Measurements from ENCODE around the gene ETS1.

DNA sequence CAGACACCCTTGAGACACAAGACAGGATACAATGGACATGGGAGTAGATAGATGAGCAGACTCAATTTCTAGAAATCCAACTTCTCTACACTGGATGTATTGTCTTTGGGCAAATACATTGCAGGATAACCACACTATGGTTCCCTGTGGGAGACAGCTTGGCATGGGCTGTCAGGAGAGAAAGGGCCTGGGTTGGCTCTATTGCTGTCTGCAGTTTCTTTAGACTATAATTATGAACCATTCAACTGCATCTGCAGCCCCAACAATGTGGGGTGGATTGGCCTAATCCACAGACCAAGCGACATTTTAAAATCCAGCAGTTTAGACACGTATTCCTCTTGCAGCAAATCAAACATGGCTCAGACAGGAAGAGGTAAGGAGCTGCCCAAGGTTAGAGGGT, 60.3 kb downstream of the ETS1 start:
- TF ChIP-seq EZH2 (IDR thresholded peaks at IDR 0.05) (no peak), POLR2AphosphoS5 (IDR thresholded peaks at IDR 0.05; ENCODE audit: borderline replicate concordance, low read depth, low read length) (no peak)

Data from SK-N-MC (cell line).